Endothelial cell of umbilical vein (primary cell): Measurements from ENCODE around the gene ZNF148. TPM values are rescaled to one million over a fixed set of nuclear protein-coding genes. Genes with fewer than 3 reads are reported as not detected.

ENCODE experiments used
- BruUV-seq: library from RNA; stranded (reverse); fragments of 400-500 nt; replicated peaks from 2 replicates; lab custom pipeline; 2021; lab: Mats Ljungman, UMichigan
- CTCF ChIA-PET: fragments of 300-600, 350-600 bp; sonication (Branson Sonifier 250); formaldehyde crosslinking; loops from one replicate; lab custom pipeline; 2021; ENCODE audit warnings: antibody characterized with exemption, inconsistent platforms; lab: Charles Lee
- POLR2A ChIA-PET: fragments of 300-600, 350-600 bp; sonication (Branson Sonifier 250); formaldehyde crosslinking; loops from one replicate; lab custom pipeline; 2021; ENCODE audit warnings: antibody characterized with exemption, inconsistent platforms; lab: Charles Lee
- DNase-seq: peaks from one replicate; pipeline ENCODE4 v3.0.0-alpha.2; 2011; ENCODE audit warnings: low read depth, low spot score
- FAIRE-seq: peaks from 2 replicates; lab custom pipeline; 2011; peaks lifted over from hg19 to GRCh38; lab: Jason Lieb, UNC
- H2AFZ ChIP-seq: 2 replicates; pipeline ENCODE4 v1.6.0; 2012; ENCODE audit warnings: low read depth, low read length, control low read depth, inconsistent platforms
- H3K27ac ChIP-seq: 2 replicates; pipeline ENCODE4 v1.5.1; 2011; ENCODE audit warnings: low read depth, mild to moderate bottlenecking, control low read depth, low read length, moderate library complexity; ENCODE audit not compliant: insufficient read depth
- H3K27me3 ChIP-seq, 2 experiments: 2 replicates each; pipeline versions ENCODE4 v1.6.0 to v1.6.1; 2011; ENCODE audit warnings: low read length in 2 of 2, mixed read lengths in 1 of 2; ENCODE audit not compliant: control insufficient read depth in 2 of 2, insufficient read depth in 2 of 2
- H3K36me3 ChIP-seq, 2 experiments: 2 replicates in 1 of 2; 3 replicates in 1 of 2; pipeline ENCODE4 v1.5.1; 2011; ENCODE audit warnings: low read length in 2 of 2, mild to moderate bottlenecking in 1 of 2, moderate library complexity in 1 of 2; ENCODE audit not compliant: control insufficient read depth in 2 of 2, insufficient read depth in 2 of 2; ENCODE audit errors: extremely low read depth in 1 of 2
- H3K4me1 ChIP-seq: 3 replicates; pipeline ENCODE4 v1.5.1; 2011; ENCODE audit warnings: mild to moderate bottlenecking, low read length; ENCODE audit not compliant: control insufficient read depth, insufficient read depth; ENCODE audit errors: extremely low read depth
- H3K4me2 ChIP-seq: 2 replicates; pipeline ENCODE4 v1.6.1; 2011; ENCODE audit warnings: low read length, control low read depth, mixed read lengths; ENCODE audit not compliant: insufficient read depth
- H3K4me3 ChIP-seq, 3 experiments: fragments of 200-600 bp in 1 of 3; sonication (generic), shearing (Covaris generic) in 1 of 3; replicated peaks in 1 of 3; 2 replicates each; pipeline ENCODE4 v1.5.1; 2011 to 2016; ENCODE audit warnings: control low read depth in 3 of 3, low read length in 3 of 3, mild to moderate bottlenecking in 2 of 3, inconsistent platforms in 1 of 3, low read depth in 1 of 3, moderate library complexity in 1 of 3; ENCODE audit not compliant: insufficient read depth in 1 of 3
- H3K79me2 ChIP-seq: 2 replicates; pipeline ENCODE4 v1.6.0; 2012; ENCODE audit warnings: low read length, inconsistent platforms; ENCODE audit not compliant: control insufficient read depth, insufficient read depth
- H3K9ac ChIP-seq: replicated peaks from 2 replicates; pipeline ENCODE3; 2011; ENCODE audit warnings: low read length, control low read depth; ENCODE audit not compliant: insufficient read depth; ENCODE audit errors: extremely low read depth
- H3K9me1 ChIP-seq: replicated peaks from 3 replicates; pipeline ENCODE4 v1.6.0; 2011; ENCODE audit warnings: mild to moderate bottlenecking, low read length; ENCODE audit not compliant: control insufficient read depth, insufficient read depth; ENCODE audit errors: extremely low read depth
- H3K9me3 ChIP-seq: replicated peaks from 2 replicates; pipeline ENCODE4 v1.5.1; 2012; ENCODE audit warnings: low read length, inconsistent platforms; ENCODE audit not compliant: control insufficient read depth, insufficient read depth
- H4K20me1 ChIP-seq: replicated peaks from 2 replicates; pipeline ENCODE3; 2011; ENCODE audit warnings: mild to moderate bottlenecking, low read length; ENCODE audit not compliant: control insufficient read depth, insufficient read depth; ENCODE audit errors: extremely low read depth
- EZH2 ChIP-seq: IDR thresholded peaks from 2 replicates; pipeline ENCODE4 v1.6.1; 2012; ENCODE audit warnings: borderline replicate concordance, low read depth, mild to moderate bottlenecking, moderate library complexity, low read length, inconsistent platforms; ENCODE audit not compliant: severe bottlenecking
- FOS ChIP-seq: IDR thresholded peaks from 2 replicates; pipeline ENCODE4 v1.6.1; 2011; ENCODE audit warnings: mild to moderate bottlenecking, low read length, moderate library complexity, borderline replicate concordance; ENCODE audit not compliant: insufficient read depth
- GATA2 ChIP-seq: IDR thresholded peaks from 2 replicates; pipeline ENCODE4 v1.7.0; 2011; ENCODE audit warnings: low read depth, mild to moderate bottlenecking, moderate library complexity, mixed read lengths, low read length; ENCODE audit not compliant: insufficient read length, insufficient read depth
- JUN ChIP-seq: IDR thresholded peaks from 2 replicates; pipeline ENCODE4 v1.6.1; 2011; ENCODE audit warnings: borderline replicate concordance, low read depth; ENCODE audit not compliant: insufficient read length, insufficient read depth
- MYC ChIP-seq: IDR thresholded peaks from one replicate; pipeline ENCODE4 v1.6.1; 2011; ENCODE audit warnings: mild to moderate bottlenecking, low read depth, low read length
- POLR2A ChIP-seq: IDR thresholded peaks from 2 replicates; pipeline ENCODE4 v1.6.1; 2012; ENCODE audit warnings: low read depth, mild to moderate bottlenecking, control low read depth, low read length
- POLR2AphosphoS5 ChIP-seq: IDR thresholded peaks from 2 replicates; pipeline ENCODE4 v1.6.1; 2012; ENCODE audit warnings: low read depth, mild to moderate bottlenecking, control low read depth, low read length, moderate library complexity; ENCODE audit not compliant: insufficient read depth
- dilution Hi-C: fragments of 300-500 bp; cut with MboI; formaldehyde crosslinking; loops from one replicate; pipeline ENCODE4 v1.15.0; 2019; ENCODE audit warnings: low sequenced_read_pairs; ENCODE audit not compliant: extremely low pct_ligation_motif_present
- intact Hi-C: fragments of 100-400 bp; cut with micrococcal nuclease; formaldehyde crosslinking; loops from one replicate; pipeline ENCODE4 v1.10.0; 2022
- polyA plus RNA-seq, 4 experiments: library from polyadenylated mRNA; depleted of rRNA in 3 of 4; stranded (reverse) in 3 of 4; unstranded in 1 of 4; fragments of >200 nt; gene quantifications; 2 replicates each; pipeline versions ENCODE4 v1.2.1 to v1.2.3, GENCODE V29; 2011 to 2012; ENCODE audit warnings: missing spikeins in 1 of 4
- total RNA-seq: library from RNA; stranded (reverse); gene quantifications from 2 replicates; pipeline ENCODE4 v1.2.3, GENCODE V29; 2021
- TF ChIP-seq, protein P1 (sequence below): IDR thresholded peaks from 2 replicates; pipeline ENCODE4 v1.6.1; 2011; ENCODE audit not compliant: insufficient read depth, insufficient read length
- TF ChIP-seq, protein P2 (sequence below), 2 donors: IDR thresholded peaks; 1 replicate in 1 of 2; 2 replicates in 1 of 2; pipeline ENCODE4 v1.5.1; 2011; ENCODE audit warnings: low read length in 2 of 2, mild to moderate bottlenecking in 2 of 2, moderate library complexity in 2 of 2, control low read depth in 1 of 2, inconsistent platforms in 1 of 2, low read depth in 1 of 2; ENCODE audit not compliant: insufficient read depth in 1 of 2; ENCODE audit errors: extremely low read depth in 1 of 2

Gene ZNF148
- total and polyA plus RNA-seq, 2 donors (not counting 3 experiments of a cell fraction or from before 2014, with no cell fraction given), result 8.0 to 41.3 TPM

DNA sequence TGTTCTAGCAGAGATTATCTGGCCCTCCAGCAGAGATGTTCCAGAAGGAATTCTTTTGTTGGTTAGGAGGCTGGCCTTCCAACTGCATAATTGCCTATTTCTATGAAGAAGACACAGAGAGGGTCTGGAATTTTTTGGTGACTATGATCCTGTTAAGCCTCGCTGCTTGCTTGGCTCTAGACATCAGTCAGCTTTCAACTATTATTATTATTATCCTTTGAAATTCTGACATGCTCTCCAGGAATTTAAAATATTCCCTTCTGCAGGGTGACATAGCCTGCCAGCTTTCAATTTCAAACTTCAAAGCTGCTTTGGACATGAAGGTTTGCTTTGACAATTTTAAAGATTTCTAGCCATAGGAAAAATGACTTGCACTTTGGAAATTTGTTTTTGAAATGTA lies 26.3 kb upstream of the ZNF148 start:
- Histone ChIP-seq H3K9ac (no peak overlapping the region), H4K20me1 (no peaks in the 10 kb centered on the region), H3K4me3 (no peak overlapping the region), H3K36me3 (no peaks in the 10 kb centered on the region), H3K9me1 (no peaks in the 10 kb centered on the region), H3K27me3 (peaks cover 13 to 26% of the 10 kb centered on the region in 2 experiments), H3K9me3 (no peaks in the 10 kb centered on the region), H2AFZ (no peak overlapping the region), H3K27ac (no peak overlapping the region), H3K4me1 (no peaks in the 10 kb centered on the region), H3K4me2 (no peak overlapping the region), H3K79me2 (no peaks in the 10 kb centered on the region)
- FAIRE-seq (no peak), DNase-seq (no peak)
- ChIA-PET POLR2A (no interaction called here), CTCF (interaction anchor here (1.3 kb wide), 1 partner anchor 19 kb away, joined by 3 read pairs; no protein-coding TSS in a partner anchor)
- BruUV-seq, result no TSS peak
- intact Hi-C loops, result no loop called here
- dilution Hi-C loops, result no loop called here
- TF ChIP-seq MYC (no peak), JUN (no peak), POLR2AphosphoS5 (no peak)
- TF ChIP-seq, protein P1, sequence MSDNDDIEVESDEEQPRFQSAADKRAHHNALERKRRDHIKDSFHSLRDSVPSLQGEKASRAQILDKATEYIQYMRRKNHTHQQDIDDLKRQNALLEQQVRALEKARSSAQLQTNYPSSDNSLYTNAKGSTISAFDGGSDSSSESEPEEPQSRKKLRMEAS, result no peak
- TF ChIP-seq, protein P2, sequence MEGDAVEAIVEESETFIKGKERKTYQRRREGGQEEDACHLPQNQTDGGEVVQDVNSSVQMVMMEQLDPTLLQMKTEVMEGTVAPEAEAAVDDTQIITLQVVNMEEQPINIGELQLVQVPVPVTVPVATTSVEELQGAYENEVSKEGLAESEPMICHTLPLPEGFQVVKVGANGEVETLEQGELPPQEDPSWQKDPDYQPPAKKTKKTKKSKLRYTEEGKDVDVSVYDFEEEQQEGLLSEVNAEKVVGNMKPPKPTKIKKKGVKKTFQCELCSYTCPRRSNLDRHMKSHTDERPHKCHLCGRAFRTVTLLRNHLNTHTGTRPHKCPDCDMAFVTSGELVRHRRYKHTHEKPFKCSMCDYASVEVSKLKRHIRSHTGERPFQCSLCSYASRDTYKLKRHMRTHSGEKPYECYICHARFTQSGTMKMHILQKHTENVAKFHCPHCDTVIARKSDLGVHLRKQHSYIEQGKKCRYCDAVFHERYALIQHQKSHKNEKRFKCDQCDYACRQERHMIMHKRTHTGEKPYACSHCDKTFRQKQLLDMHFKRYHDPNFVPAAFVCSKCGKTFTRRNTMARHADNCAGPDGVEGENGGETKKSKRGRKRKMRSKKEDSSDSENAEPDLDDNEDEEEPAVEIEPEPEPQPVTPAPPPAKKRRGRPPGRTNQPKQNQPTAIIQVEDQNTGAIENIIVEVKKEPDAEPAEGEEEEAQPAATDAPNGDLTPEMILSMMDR (IDR thresholded peaks at IDR 0.05; ENCODE audit: extremely low read depth in 1 of 2, insufficient read depth in 1 of 2, low read depth in 1 of 2, low read length in 2 of 2), result no peak

DNA sequence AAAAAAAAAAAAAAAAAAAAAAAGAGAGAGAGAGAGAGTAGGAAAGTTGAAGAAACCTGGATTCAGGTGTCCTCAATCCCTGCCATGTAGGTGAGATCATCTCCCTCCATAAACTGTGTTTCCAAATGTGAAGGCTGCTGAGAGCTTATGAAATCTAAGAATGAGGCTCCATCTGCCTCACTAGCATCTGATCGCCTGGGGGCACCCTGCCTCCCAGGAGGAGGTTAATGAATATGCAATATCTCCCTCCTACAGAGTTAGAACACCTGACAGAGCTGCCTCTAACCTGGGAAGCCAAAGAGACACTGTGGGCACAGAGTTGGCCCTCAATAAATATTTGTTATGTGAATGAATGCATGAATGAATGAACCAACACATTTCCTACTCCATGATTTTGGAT lies 23.8 kb upstream of the ZNF148 start:
- CTCF ChIA-PET, result interaction anchor here (0.5 to 2.0 kb wide), 5 partner anchors 13 to 803 kb away, joined by 3 to 8 read pairs (median 3); no protein-coding TSS in a partner anchor
- Histone ChIP-seq H3K4me3 (no peak overlapping the region), H3K36me3 (no peaks in the 10 kb centered on the region), H3K4me1 (no peaks in the 10 kb centered on the region), H3K9me3 (no peaks in the 10 kb centered on the region), H3K9me1 (no peaks in the 10 kb centered on the region), H3K79me2 (no peaks in the 10 kb centered on the region), H3K9ac (no peak overlapping the region), H2AFZ (no peak overlapping the region), H3K4me2 (no peak overlapping the region), H3K27me3 (peaks cover 13 to 25% of the 10 kb centered on the region in 2 experiments), H3K27ac (no peak overlapping the region), H4K20me1 (no peaks in the 10 kb centered on the region)
- DNase-seq (no peak), FAIRE-seq (no peak)
- POLR2A ChIA-PET, result no interaction called here
- BruUV-seq, result no TSS peak
- dilution Hi-C loops, result no loop called here
- TF ChIP-seq, protein P2 (IDR thresholded peaks at IDR 0.05; ENCODE audit: extremely low read depth in 1 of 2, insufficient read depth in 1 of 2, low read depth in 1 of 2, low read length in 2 of 2), result no peak
- no peak for TF ChIP-seq JUN
- TF ChIP-seq MYC, result no peak
- no peak for TF ChIP-seq EZH2
- TF ChIP-seq POLR2A, result no peak
- TF ChIP-seq GATA2, result no peak
- TF ChIP-seq FOS, result no peak
- TF ChIP-seq POLR2AphosphoS5, result no peak
- TF ChIP-seq, protein P1, result no peak
- intact Hi-C loops, result no loop called here
